Measurements from ENCODE around the gene MAGI2.
A peak's percentile ranks its signal among the peaks of the same experiment; 100 is the strongest.
"Not testable (repeated sequence)": the region's sequence is repeated elsewhere in the genome, so short reads cannot be mapped to it uniquely, and the experiment has no call there.

MAGI2 gene

GRCh38 chr7:78605119-78605518 lies 848.3 kb downstream of the MAGI2 start:
- DNase-seq = no peak

GRCh38 chr7:78601728-78602127 lies 851.7 kb downstream of the MAGI2 start:
- DNase-seq = no peak

GRCh38 chr7:78594156-78594555 lies 859.3 kb downstream of the MAGI2 start:
- DNase-seq = no peak

- DNase-seq = no peak
These were observed 865.1 kb downstream of the MAGI2 start for GRCh38 chr7:78588393-78588792.

- DNase-seq = no peak
These were observed 865.9 kb downstream of the MAGI2 start for GRCh38 chr7:78587443-78588044.

GRCh38 chr7:78585980-78586379 lies 867.5 kb downstream of the MAGI2 start:
- DNase-seq = no peak

GRCh38 chr7:78578686-78579085 lies 874.8 kb downstream of the MAGI2 start:
- DNase-seq = peak in 1 of 2 experiments; percentile 14

GRCh38 chr7:78577174-78577952 lies 876.1 kb downstream of the MAGI2 start:
- DNase-seq = not testable (repeated sequence)

GRCh38 chr7:78576236-78576635 lies 877.2 kb downstream of the MAGI2 start:
- no peak for DNase-seq

- no peak for DNase-seq
These were observed 882.2 kb downstream of the MAGI2 start for GRCh38 chr7:78571292-78571691.

GRCh38 chr7:78568690-78569089 lies 884.8 kb downstream of the MAGI2 start:
- no peak for DNase-seq

GRCh38 chr7:78567836-78568235 lies 885.6 kb downstream of the MAGI2 start:
- no peak for DNase-seq

GRCh38 chr7:78565784-78566183 lies 887.7 kb downstream of the MAGI2 start:
- DNase-seq = no peak

GRCh38 chr7:78563191-78563590 lies 890.3 kb downstream of the MAGI2 start:
- DNase-seq = no peak

- DNase-seq = no peak
These were observed 891.3 kb downstream of the MAGI2 start for GRCh38 chr7:78562191-78562590.

GRCh38 chr7:78558566-78558965 lies 894.9 kb downstream of the MAGI2 start:
- no peak for DNase-seq

- DNase-seq = no peak
These were observed 909.5 kb downstream of the MAGI2 start for GRCh38 chr7:78543976-78544375.

GRCh38 chr7:78542981-78543380 lies 910.5 kb downstream of the MAGI2 start:
- no peak for DNase-seq

GRCh38 chr7:78542541-78542940 lies 910.9 kb downstream of the MAGI2 start:
- DNase-seq = no peak

- DNase-seq = no peak
These were observed 913.6 kb downstream of the MAGI2 start for GRCh38 chr7:78539825-78540224.

GRCh38 chr7:78535655-78536054 lies 917.8 kb downstream of the MAGI2 start:
- no peak for DNase-seq

GRCh38 chr7:78530351-78530750 lies 923.1 kb downstream of the MAGI2 start:
- peak; percentile 78 to 79 for DNase-seq

GRCh38 chr7:78529392-78529791 lies 924.1 kb downstream of the MAGI2 start:
- DNase-seq = no peak

GRCh38 chr7:78528964-78529363 lies 924.5 kb downstream of the MAGI2 start:
- DNase-seq = no peak

GRCh38 chr7:78523930-78524329 lies 929.5 kb downstream of the MAGI2 start:
- no peak for DNase-seq
